Calu3 (cell line): ENCODE measurements around the gene SIPA1L3. TPM values are rescaled to one million over a fixed set of nuclear protein-coding genes. Genes with fewer than 3 reads are reported as not detected.

Source experiments
- BruUV-seq: library from RNA; stranded (reverse); fragments of 400-500 nt; replicated peaks from 2 replicates; lab custom pipeline; 2021; lab: Mats Ljungman, UMichigan
- CTCF ChIA-PET: fragments of 300-600 bp; sonication (Branson Sonifier 250); formaldehyde crosslinking; loops from one replicate; lab custom pipeline; 2022; ENCODE audit warnings: antibody characterized with exemption; lab: Charles Lee
- DNase-seq: peaks from one replicate; pipeline ENCODE4 v3.0.0; 2022
- H3K27ac Mint-ChIP-seq: one replicate; pipeline ENCODE4 v1.8.0; 2022; ENCODE audit warnings: mixed read lengths; ENCODE audit not compliant: unreplicated experiment
- H3K27me3 Mint-ChIP-seq: one replicate; pipeline ENCODE4 v1.8.0; 2022; ENCODE audit warnings: mixed read lengths; ENCODE audit not compliant: unreplicated experiment
- H3K36me3 Mint-ChIP-seq: one replicate; pipeline ENCODE4 v1.8.0; 2022; ENCODE audit warnings: mild to moderate bottlenecking, moderate library complexity, mixed read lengths; ENCODE audit not compliant: insufficient read depth, unreplicated experiment
- H3K4me1 Mint-ChIP-seq: one replicate; pipeline ENCODE4 v1.8.0; 2022; ENCODE audit warnings: mild to moderate bottlenecking, low read depth, mixed read lengths; ENCODE audit not compliant: unreplicated experiment
- H3K4me3 Mint-ChIP-seq: one replicate; pipeline ENCODE4 v1.8.0; 2022; ENCODE audit warnings: mild to moderate bottlenecking, low read depth, moderate library complexity, mixed read lengths; ENCODE audit not compliant: unreplicated experiment
- H3K9me3 Mint-ChIP-seq: one replicate; pipeline ENCODE4 v1.8.0; 2022; ENCODE audit warnings: low read depth, mixed read lengths; ENCODE audit not compliant: unreplicated experiment
- intact Hi-C: fragments of 100-400 bp; cut with micrococcal nuclease; formaldehyde crosslinking; loops from one replicate; pipeline ENCODE4 v1.10.0; 2022; ENCODE audit not compliant: unreplicated experiment
- total RNA-seq: library from RNA; stranded (reverse); gene quantifications from 2 replicates; pipeline ENCODE4 v1.2.3, GENCODE V29; 2022
- TF ChIP-seq, protein P1 (sequence below): fragments of 200-600 bp; IDR thresholded peaks from one replicate; pipeline ENCODE4 v1.8.0; 2022; ENCODE audit warnings: antibody characterized with exemption; ENCODE audit not compliant: unreplicated experiment

The SIPA1L3 gene
- total RNA-seq, 1 experiment from 2014 or later: 127 TPM

- peaks cover 4% of the 10 kb centered on the region for H3K9me3 Mint-ChIP-seq
- H3K4me3 Mint-ChIP-seq: no peak overlapping the region
- no TSS peak for BruUV-seq
- no peak for DNase-seq
- H3K36me3 Mint-ChIP-seq: peaks cover 5% of the 10 kb centered on the region
- H3K27ac Mint-ChIP-seq: no peak overlapping the region
- CTCF ChIA-PET: interaction anchor here (1.1 to 1.3 kb wide), 2 partner anchors 56 to 63 kb away, joined by 4 to 5 read pairs; partner anchors contain the start of genes SIPA1L3 and WDR87
- H3K4me1 Mint-ChIP-seq: peaks cover 11% of the 10 kb centered on the region
- intact Hi-C loops: no loop called here
- no peaks in the 10 kb centered on the region for H3K27me3 Mint-ChIP-seq
- TF ChIP-seq, protein P1, sequence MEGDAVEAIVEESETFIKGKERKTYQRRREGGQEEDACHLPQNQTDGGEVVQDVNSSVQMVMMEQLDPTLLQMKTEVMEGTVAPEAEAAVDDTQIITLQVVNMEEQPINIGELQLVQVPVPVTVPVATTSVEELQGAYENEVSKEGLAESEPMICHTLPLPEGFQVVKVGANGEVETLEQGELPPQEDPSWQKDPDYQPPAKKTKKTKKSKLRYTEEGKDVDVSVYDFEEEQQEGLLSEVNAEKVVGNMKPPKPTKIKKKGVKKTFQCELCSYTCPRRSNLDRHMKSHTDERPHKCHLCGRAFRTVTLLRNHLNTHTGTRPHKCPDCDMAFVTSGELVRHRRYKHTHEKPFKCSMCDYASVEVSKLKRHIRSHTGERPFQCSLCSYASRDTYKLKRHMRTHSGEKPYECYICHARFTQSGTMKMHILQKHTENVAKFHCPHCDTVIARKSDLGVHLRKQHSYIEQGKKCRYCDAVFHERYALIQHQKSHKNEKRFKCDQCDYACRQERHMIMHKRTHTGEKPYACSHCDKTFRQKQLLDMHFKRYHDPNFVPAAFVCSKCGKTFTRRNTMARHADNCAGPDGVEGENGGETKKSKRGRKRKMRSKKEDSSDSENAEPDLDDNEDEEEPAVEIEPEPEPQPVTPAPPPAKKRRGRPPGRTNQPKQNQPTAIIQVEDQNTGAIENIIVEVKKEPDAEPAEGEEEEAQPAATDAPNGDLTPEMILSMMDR: no peak
Measured at GRCh38 chr19:37963190-37963936, 56.4 kb downstream of the SIPA1L3 start.

DNA sequence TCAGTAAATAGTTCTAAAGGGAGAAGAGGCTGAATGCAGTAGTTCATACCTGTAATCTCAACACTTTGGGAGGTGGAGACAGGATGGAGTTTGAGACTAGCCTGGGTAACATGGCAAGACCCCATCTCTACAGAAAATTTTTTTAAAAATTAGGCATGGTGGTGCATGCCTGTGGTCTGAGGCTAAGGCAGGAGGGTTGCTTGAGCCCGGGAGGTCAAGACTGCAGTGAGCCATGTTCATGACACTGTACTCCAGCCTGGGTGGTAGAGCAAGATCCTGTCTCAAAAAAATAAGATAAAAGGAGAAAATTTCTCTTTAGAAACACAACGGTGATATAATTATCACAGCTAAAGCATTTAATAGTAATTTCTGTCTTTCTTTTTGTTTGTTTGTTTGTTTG is 57.1 kb downstream of the SIPA1L3 start:
- H3K36me3 Mint-ChIP-seq: peaks cover 12% of the 10 kb centered on the region
- no peaks in the 10 kb centered on the region for H3K27me3 Mint-ChIP-seq
- CTCF ChIA-PET: interaction anchor here (1.1 to 1.3 kb wide), 2 partner anchors 57 to 63 kb away, joined by 4 to 5 read pairs; partner anchors contain the start of genes SIPA1L3 and WDR87
- H3K4me3 Mint-ChIP-seq: no peak overlapping the region
- no peak overlapping the region for H3K27ac Mint-ChIP-seq
- TF ChIP-seq, protein P1: no peak
- BruUV-seq: no TSS peak
- intact Hi-C loops: no loop called here
- peaks cover 6% of the 10 kb centered on the region for H3K9me3 Mint-ChIP-seq
- DNase-seq: no peak
- peaks cover 11% of the 10 kb centered on the region for H3K4me1 Mint-ChIP-seq

GRCh38 chr19:37966211-37966661 is 59.2 kb downstream of the SIPA1L3 start:
- TF ChIP-seq, protein P1: no peak
- no peak overlapping the region for H3K4me3 Mint-ChIP-seq
- H3K4me1 Mint-ChIP-seq: peaks cover 11% of the 10 kb centered on the region
- intact Hi-C loops: no loop called here
- BruUV-seq: no TSS peak
- peaks cover 19% of the 10 kb centered on the region for H3K36me3 Mint-ChIP-seq
- no peak for DNase-seq
- peaks cover 8% of the 10 kb centered on the region for H3K9me3 Mint-ChIP-seq
- no peaks in the 10 kb centered on the region for H3K27me3 Mint-ChIP-seq
- H3K27ac Mint-ChIP-seq: no peak overlapping the region
- CTCF ChIA-PET: no interaction called here

GRCh38 chr19:37966662-37967231 is 59.7 kb downstream of the SIPA1L3 start:
- no peak overlapping the region for H3K4me3 Mint-ChIP-seq
- TF ChIP-seq, protein P1: no peak
- H3K27me3 Mint-ChIP-seq: no peaks in the 10 kb centered on the region
- peaks cover 11% of the 10 kb centered on the region for H3K4me1 Mint-ChIP-seq
- CTCF ChIA-PET: no interaction called here
- no peak for DNase-seq
- intact Hi-C loops: no loop called here
- peaks cover 23% of the 10 kb centered on the region for H3K36me3 Mint-ChIP-seq
- H3K9me3 Mint-ChIP-seq: peaks cover 6% of the 10 kb centered on the region
- H3K27ac Mint-ChIP-seq: no peak overlapping the region
- no TSS peak for BruUV-seq
